K562 (cell line): ENCODE measurements around the gene COPS6. TPM values are rescaled to one million over a fixed set of nuclear protein-coding genes. Genes with fewer than 3 reads are reported as not detected.

Experiments used
- BMI1 ChIP-seq: fragments of 150-350 bp; IDR thresholded peaks from 2 replicates; pipeline ENCODE4 v1.6.1; 2014; ENCODE audit warnings: low read length
- CLOCK ChIP-seq: fragments of 250-450 bp; sonication (Bioruptor Pico); IDR thresholded peaks from 2 replicates; pipeline ENCODE4 v1.4.0; 2020; ENCODE audit warnings: mild to moderate bottlenecking, moderate library complexity, borderline replicate concordance
- ESRRA ChIP-seq: fragments of 450-650 bp; IDR thresholded peaks from 2 replicates; pipeline ENCODE4 v1.6.1; 2014; ENCODE audit warnings: low read depth, mild to moderate bottlenecking, moderate library complexity, borderline replicate concordance
- FOXK2 ChIP-seq, 2 experiments: fragments of 450-650 bp; IDR thresholded peaks in 1 of 2; conservative IDR thresholded peaks in 1 of 2; 2 replicates each; pipeline ENCODE4 v1.6.1; 2016; ENCODE audit warnings: low read depth in 2 of 2, mild to moderate bottlenecking in 1 of 2
- FOXO4 ChIP-seq: fragments of 450-650 bp; formaldehyde crosslinking; IDR thresholded peaks from 2 replicates; pipeline ENCODE4 v1.4.0; 2020; ENCODE audit warnings: mild to moderate bottlenecking, moderate library complexity
- MEF2D ChIP-seq: conservative IDR thresholded peaks from 2 replicates; pipeline ENCODE4 v1.6.1; 2016; ENCODE audit warnings: low read depth, missing genetic modification characterization, missing compliant biosample characterization
- MEIS2 ChIP-seq: fragments of 450-650 bp; IDR thresholded peaks from 2 replicates; pipeline ENCODE4 v1.6.1; 2014; ENCODE audit warnings: mild to moderate bottlenecking; ENCODE audit not compliant: partially characterized antibody
- NCOA6 ChIP-seq: fragments of 450-650 bp; IDR thresholded peaks from 2 replicates; pipeline ENCODE4 v1.6.1; 2017; ENCODE audit warnings: mild to moderate bottlenecking
- NFE2 ChIP-seq: IDR thresholded peaks from 2 replicates; pipeline ENCODE4 v1.6.1; 2014; ENCODE audit warnings: antibody characterized with exemption, low read depth
- NFIX ChIP-seq: fragments of 250-450 bp; sonication (Bioruptor Pico); IDR thresholded peaks from 2 replicates; pipeline ENCODE4 v1.4.0; 2020; ENCODE audit warnings: low read depth, mild to moderate bottlenecking, moderate library complexity
- NR0B1 ChIP-seq: fragments of 450-650 bp; IDR thresholded peaks from one replicate; pipeline ENCODE4 v1.6.1; 2018; ENCODE audit warnings: mild to moderate bottlenecking, moderate library complexity; ENCODE audit not compliant: partially characterized antibody
- RHOXF2B ChIP-seq: fragments of 250-450 bp; sonication (Bioruptor Pico); conservative IDR thresholded peaks from 2 replicates; pipeline ENCODE4 v1.5.1; 2021
- SP1 ChIP-seq: sonication (generic); formaldehyde crosslinking; IDR thresholded peaks from 2 replicates; pipeline ENCODE4 v1.8.1; 2022; ENCODE audit warnings: mild to moderate bottlenecking, missing genetic modification reagents
- SRSF3 ChIP-seq: fragments of 200-400 bp; formaldehyde crosslinking; IDR thresholded peaks from 2 replicates; pipeline ENCODE4 v1.6.1; 2016; ENCODE audit warnings: mild to moderate bottlenecking, low read length, moderate library complexity; ENCODE audit not compliant: insufficient read depth
- ZBED1 ChIP-seq: IDR thresholded peaks from 2 replicates; pipeline ENCODE4 v1.6.1; 2014
- ZC3H11A ChIP-seq: IDR thresholded peaks from 2 replicates; pipeline ENCODE4 v1.6.1; 2012; ENCODE audit warnings: low read depth, low read length, improper control_type of control experiment
- ZFP36 ChIP-seq: fragments of 150-350 bp; IDR thresholded peaks from 2 replicates; pipeline ENCODE4 v1.6.1; 2018; ENCODE audit warnings: low read length, low read depth; ENCODE audit not compliant: partially characterized antibody
- ZNF24 ChIP-seq: fragments of 450-650 bp; IDR thresholded peaks from 2 replicates; pipeline ENCODE4 v1.6.1; 2016
- ZNF583 ChIP-seq: fragments of 250-450 bp; sonication (Bioruptor Pico); IDR thresholded peaks from 2 replicates; pipeline ENCODE4 v1.4.0; 2020
- ZNF586 ChIP-seq: fragments of 450-650 bp; formaldehyde crosslinking; conservative IDR thresholded peaks from 2 replicates; pipeline ENCODE4 v1.4.0; 2020; ENCODE audit warnings: mild to moderate bottlenecking, moderate library complexity
- ZNF780A ChIP-seq: fragments of 250-450 bp; sonication (Bioruptor Pico); IDR thresholded peaks from 2 replicates; pipeline ENCODE4 v1.5.0; 2021; ENCODE audit warnings: mild to moderate bottlenecking
- polyA plus RNA-seq, 8 experiments: library from polyadenylated mRNA; depleted of rRNA in 4 of 8; stranded (reverse) in 5 of 8; unstranded in 3 of 8; fragments of >200 nt; fragmentation: Nextera tagmentation in 2 of 8; fragmentation: Illumina TruSeq in 1 of 8; extraction: Ambion mirVana in 2 of 8; extraction: Trizol in 1 of 8; gene quantifications; 2 replicates each; pipeline versions ENCODE4 v1.2.1 to v1.2.3, GENCODE V29; 2011 to 2014; ENCODE audit warnings: inconsistent platforms in 1 of 8, missing spikeins in 1 of 8
- total RNA-seq, 7 experiments: library from RNA; depleted of rRNA in 6 of 7; stranded (reverse); fragments of >200 nt in 6 of 7; fragmentation: Illumina TruSeq in 2 of 7; extraction: Trizol in 2 of 7; gene quantifications; 2 replicates each; pipeline versions ENCODE4 v1.2.1 to v1.2.3, GENCODE V29; 2011 to 2021; ENCODE audit warnings: low replicate concordance in 1 of 7
- TF ChIP-seq, protein P1 (sequence below): fragments of 250-450 bp; sonication (Bioruptor Pico); IDR thresholded peaks from 2 replicates; pipeline ENCODE4 v1.8.0; 2022; ENCODE audit warnings: moderate library complexity, mild to moderate bottlenecking, inconsistent platforms
- TF ChIP-seq, protein P2 (sequence below): fragments of 250-450 bp; sonication (Bioruptor Pico); IDR thresholded peaks from 2 replicates; pipeline ENCODE4 v1.8.0; 2021; ENCODE audit warnings: borderline replicate concordance, mild to moderate bottlenecking, moderate library complexity; ENCODE audit not compliant: poor library complexity, severe bottlenecking

The COPS6 gene
- total and polyA plus RNA-seq, 9 of the 15 experiments (the other 6 are each of a cell fraction or from before 2014, with no cell fraction given), result 63.0 to 331 (median 168) TPM

DNA sequence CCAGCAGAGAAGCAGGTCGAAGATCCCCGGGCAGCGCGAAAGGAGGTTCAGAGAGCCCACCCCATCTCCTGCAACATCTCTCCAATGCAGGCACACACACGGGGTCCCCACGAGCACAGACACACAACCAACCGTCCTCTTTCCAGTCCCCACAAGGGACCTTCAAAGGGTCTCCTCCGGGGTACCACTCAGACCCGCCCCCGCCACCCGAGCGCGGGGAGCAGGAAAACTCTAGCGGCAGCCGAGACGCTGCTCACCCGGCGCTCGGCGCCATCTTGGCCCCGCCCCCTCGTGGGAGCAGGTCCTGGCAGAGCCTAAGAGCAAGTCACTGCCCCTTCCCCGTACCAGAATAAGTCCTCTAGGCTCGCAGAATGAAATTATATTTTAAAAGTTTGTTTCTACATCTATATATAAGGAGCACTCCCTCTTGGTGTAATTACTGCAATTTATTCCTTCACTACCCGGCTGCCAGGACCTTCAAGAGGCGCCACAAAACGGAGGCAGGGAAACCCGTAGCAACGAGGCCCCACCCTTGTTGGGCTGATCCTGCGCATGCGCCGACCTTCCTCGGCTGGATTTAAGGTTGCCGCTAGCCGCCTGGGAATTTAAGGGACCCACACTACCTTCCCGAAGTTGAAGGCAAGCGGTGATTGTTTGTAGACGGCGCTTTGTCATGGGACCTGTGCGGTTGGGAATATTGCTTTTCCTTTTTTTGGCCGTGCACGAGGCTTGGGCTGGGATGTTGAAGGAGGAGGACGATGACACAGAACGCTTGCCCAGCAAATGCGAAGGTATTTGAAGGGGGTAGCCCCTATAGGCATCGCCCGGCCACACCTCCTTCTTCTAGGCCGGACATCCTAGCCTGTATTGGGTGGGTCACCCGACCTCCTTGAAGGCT, 30.6 kb downstream of the COPS6 start, which contains the start of the genes CNPY4 and TAF6 (continued):
- no peak for TF ChIP-seq MEF2D (tag)
- TF ChIP-seq, protein P1, sequence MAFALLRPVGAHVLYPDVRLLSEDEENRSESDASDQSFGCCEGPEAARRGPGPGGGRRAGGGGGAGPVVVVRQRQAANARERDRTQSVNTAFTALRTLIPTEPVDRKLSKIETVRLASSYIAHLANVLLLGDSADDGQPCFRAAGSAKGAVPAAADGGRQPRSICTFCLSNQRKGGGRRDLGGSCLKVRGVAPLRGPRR (CRISPR knock-in tag), result 0 out of 2 replicates have a peak, but pooled peaks have one; percentile 47
- no peak for TF ChIP-seq CLOCK
- peak; percentile 62; the same call in 1 of the 2 replicates for TF ChIP-seq ZC3H11A
- peak; percentile 89; the same call in 1 of the 2 replicates for TF ChIP-seq FOXO4 (CRISPR knock-in tag)
- TF ChIP-seq NFIX (CRISPR knock-in tag), result no peak
- TF ChIP-seq ZNF780A (CRISPR knock-in tag), result no peak
- TF ChIP-seq SP1 (CRISPR knock-in tag), result peak; percentile 97
- TF ChIP-seq, protein P2, sequence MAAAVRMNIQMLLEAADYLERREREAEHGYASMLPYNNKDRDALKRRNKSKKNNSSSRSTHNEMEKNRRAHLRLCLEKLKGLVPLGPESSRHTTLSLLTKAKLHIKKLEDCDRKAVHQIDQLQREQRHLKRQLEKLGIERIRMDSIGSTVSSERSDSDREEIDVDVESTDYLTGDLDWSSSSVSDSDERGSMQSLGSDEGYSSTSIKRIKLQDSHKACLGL (CRISPR knock-in tag), result peak; percentile 71
- TF ChIP-seq ZBED1, result no peak
- TF ChIP-seq MEIS2, result peak; percentile 91
- TF ChIP-seq ZFP36, result no peak
- TF ChIP-seq ZNF583 (CRISPR knock-in tag), result peak; percentile 85
- TF ChIP-seq BMI1, result peak; percentile 97
- TF ChIP-seq ZNF586 (CRISPR knock-in tag), result 0 out of 2 replicates have a peak, but pooled peaks have one; percentile 46
- peak; percentile 16 to 94; a peak in 3 of 4 replicates for TF ChIP-seq FOXK2 (conservative IDR thresholded peaks at IDR 0.05 in 1 of 2, IDR thresholded peaks at IDR 0.05 in 1 of 2; ENCODE audit: low read depth in 2 of 2)
- TF ChIP-seq RHOXF2B (CRISPR knock-in tag), result no peak; the same call in 1 of the 2 replicates
- no peak for TF ChIP-seq NFE2
- no peak; the same call in 1 of the 2 replicates for TF ChIP-seq ESRRA
- TF ChIP-seq NR0B1, result no peak
- no peak for TF ChIP-seq ZNF24
- TF ChIP-seq NCOA6, result no peak
- no peak for TF ChIP-seq SRSF3
